Measurements from ENCODE around the gene GRM8.

- no peak for TF ChIP-seq CTCF (conservative IDR thresholded peaks at IDR 0.05; ENCODE audit: low read depth, low read length)
- no peak for TF ChIP-seq EZH2 (IDR thresholded peaks at IDR 0.05; ENCODE audit: borderline replicate concordance, low read depth, low read length, poor library complexity, severe bottlenecking)
Measured at GRCh38 chr7:126483972-126484371, 768.8 kb downstream of the GRM8 start.
